ENCODE results near the gene DENND1A.
A peak's percentile ranks its signal among the peaks of the same experiment; 100 is the strongest.

Gene DENND1A

GRCh38 chr9:123426406-123426805, 503.5 kb downstream of the DENND1A start:
- no peak for DNase-seq (ENCODE audit: low spot score)

- DNase-seq (ENCODE audit: low spot score) = no peak
These were observed 504.0 kb downstream of the DENND1A start for GRCh38 chr9:123425836-123426365.

- no peak for DNase-seq (ENCODE audit: low spot score)
These were observed 504.6 kb downstream of the DENND1A start for GRCh38 chr9:123425261-123425821.

GRCh38 chr9:123424552-123425225, 505.2 kb downstream of the DENND1A start:
- no peak for DNase-seq (ENCODE audit: low spot score)

- no peak for DNase-seq (ENCODE audit: low spot score)
These were observed 505.8 kb downstream of the DENND1A start for GRCh38 chr9:123424131-123424530.

- DNase-seq (ENCODE audit: low spot score) = no peak
These were observed 506.6 kb downstream of the DENND1A start for GRCh38 chr9:123423311-123423640.

- DNase-seq (ENCODE audit: low spot score) = no peak
These were observed 507.2 kb downstream of the DENND1A start for GRCh38 chr9:123422635-123423310.

- no peak for DNase-seq (ENCODE audit: low spot score)
These were observed 508.0 kb downstream of the DENND1A start for GRCh38 chr9:123421801-123422455.

- DNase-seq (ENCODE audit: low spot score) = no peak
These were observed 508.7 kb downstream of the DENND1A start for GRCh38 chr9:123421186-123421585.

- no peak for DNase-seq (ENCODE audit: low spot score)
These were observed 509.3 kb downstream of the DENND1A start for GRCh38 chr9:123420592-123421111.

GRCh38 chr9:123419721-123420591, 510.0 kb downstream of the DENND1A start:
- no peak for DNase-seq (ENCODE audit: low spot score)

GRCh38 chr9:123419091-123419490, 510.8 kb downstream of the DENND1A start:
- no peak for DNase-seq (ENCODE audit: low spot score)

GRCh38 chr9:123418506-123418905, 511.4 kb downstream of the DENND1A start:
- no peak for DNase-seq (ENCODE audit: low spot score)

- DNase-seq (ENCODE audit: low spot score) = no peak
These were observed 511.9 kb downstream of the DENND1A start for GRCh38 chr9:123418052-123418430.

- no peak for DNase-seq (ENCODE audit: low spot score)
These were observed 512.5 kb downstream of the DENND1A start for GRCh38 chr9:123417289-123418051.

GRCh38 chr9:123416176-123416575, 513.8 kb downstream of the DENND1A start:
- DNase-seq (ENCODE audit: low spot score) = no peak

- peak; percentile 44 for DNase-seq (ENCODE audit: low spot score)
These were observed 514.7 kb downstream of the DENND1A start for GRCh38 chr9:123414936-123415930.

GRCh38 chr9:123414204-123414603, 515.7 kb downstream of the DENND1A start:
- no peak for DNase-seq (ENCODE audit: low spot score)

- no peak for DNase-seq (ENCODE audit: low spot score)
These were observed 517.6 kb downstream of the DENND1A start for GRCh38 chr9:123412171-123412820.
